CD4-positive, alpha-beta T cell (primary cell): ENCODE measurements around the gene CFLAR. TPM values are rescaled to one million over a fixed set of nuclear protein-coding genes. Genes with fewer than 3 reads are reported as not detected.
A peak's percentile ranks its signal among the peaks of the same experiment; 100 is the strongest.

Source experiments
- ATAC-seq: fragments of 200-7000 bp; cut with Tn5 transposase; one replicate; pipeline ENCODE4 v1.10.0; 2022; ENCODE audit warnings: mild to moderate bottlenecking; ENCODE audit not compliant: poor library complexity
- CTCF ChIA-PET: fragments of 350-600 bp; sonication (Branson Sonifier 250); formaldehyde crosslinking; loops from one replicate; lab custom pipeline; 2021; ENCODE audit warnings: antibody characterized with exemption, inconsistent platforms; lab: Charles Lee
- POLR2A ChIA-PET: fragments of 350-600 bp; sonication (Branson Sonifier 250); formaldehyde crosslinking; loops from one replicate; lab custom pipeline; 2021; ENCODE audit warnings: antibody characterized with exemption, inconsistent platforms; lab: Charles Lee
- DNase-seq, 14 experiments: peaks; one replicate each; pipeline ENCODE4 v3.0.0-alpha.2; 2013 to 2020; ENCODE audit warnings: mixed read lengths in 2 of 14
- H3K27ac ChIP-seq, 2 donors: one replicate each; pipeline versions ENCODE4 v1.5.1 to v1.7.0; 2013; ENCODE audit warnings: low read length in 2 of 2, low read depth in 1 of 2, mild to moderate bottlenecking in 1 of 2
- H3K27me3 ChIP-seq, 2 experiments: 1 replicate in 1 of 2; 2 replicates in 1 of 2; pipeline versions ENCODE4 v1.6.1 to v1.7.0; 2013; ENCODE audit warnings: low read length in 2 of 2, control low read depth in 1 of 2, mild to moderate bottlenecking in 1 of 2, moderate library complexity in 1 of 2; ENCODE audit not compliant: insufficient read depth in 2 of 2, control insufficient read depth in 1 of 2
- H3K36me3 ChIP-seq: one replicate; pipeline ENCODE4 v1.6.1; 2013; ENCODE audit warnings: low read length, control low read depth; ENCODE audit not compliant: insufficient read depth
- H3K4me1 ChIP-seq: one replicate; pipeline ENCODE4 v1.6.1; 2013; ENCODE audit warnings: low read length, control low read depth; ENCODE audit not compliant: insufficient read depth
- H3K4me3 ChIP-seq: one replicate; pipeline ENCODE4 v1.5.1; 2013; ENCODE audit warnings: mild to moderate bottlenecking, low read length, moderate library complexity
- H3K9me3 ChIP-seq, 2 experiments: 1 replicate in 1 of 2; 2 replicates in 1 of 2; pipeline versions ENCODE4 v1.6.1 to v1.7.0; 2013; ENCODE audit warnings: low read length in 2 of 2, mild to moderate bottlenecking in 2 of 2, control low read depth in 1 of 2, moderate library complexity in 1 of 2; ENCODE audit not compliant: control insufficient read depth in 1 of 2, insufficient read depth in 1 of 2
- H3K27ac Mint-ChIP-seq: one replicate; pipeline ENCODE4 v1.8.0; 2020; ENCODE audit warnings: mixed read lengths
- H3K27me3 Mint-ChIP-seq: one replicate; pipeline ENCODE4 v1.8.0; 2021; ENCODE audit warnings: mixed read lengths
- H3K36me3 Mint-ChIP-seq: one replicate; pipeline ENCODE4 v1.8.0; 2021; ENCODE audit warnings: low read depth, mixed read lengths
- H3K4me1 Mint-ChIP-seq: one replicate; pipeline ENCODE4 v1.8.0; 2021; ENCODE audit warnings: low read depth, mixed read lengths
- H3K4me3 Mint-ChIP-seq: one replicate; pipeline ENCODE4 v1.8.0; 2020; ENCODE audit warnings: mild to moderate bottlenecking, mixed read lengths
- H3K9me3 Mint-ChIP-seq: one replicate; pipeline ENCODE4 v1.8.0; 2020; ENCODE audit warnings: mixed read lengths
- intact Hi-C, 2 experiments: fragments of 100-400 bp; cut with DNase I in 1 of 2; cut with micrococcal nuclease in 1 of 2; formaldehyde crosslinking; loops; one replicate each; pipeline versions ENCODE4 v1.15.1 to v1.9.0; 2023 to 2025; cut with DNase I, micrococcal nuclease
- total RNA-seq, 174 experiments: library from RNA in 2 of 174; stranded (reverse) in 2 of 174; gene quantifications; one replicate each; pipeline ENCODE4 v1.2.3 and lab custom pipeline; 2021 to 2026
- TF ChIP-seq, protein P1 (sequence below): fragments of 200-600 bp; IDR thresholded peaks from one replicate; pipeline ENCODE4 v1.8.0; 2022; ENCODE audit warnings: antibody characterized with exemption, mild to moderate bottlenecking

CFLAR gene
- total RNA-seq, 2 experiments from 2014 or later, result 178 to 181 TPM

DNA sequence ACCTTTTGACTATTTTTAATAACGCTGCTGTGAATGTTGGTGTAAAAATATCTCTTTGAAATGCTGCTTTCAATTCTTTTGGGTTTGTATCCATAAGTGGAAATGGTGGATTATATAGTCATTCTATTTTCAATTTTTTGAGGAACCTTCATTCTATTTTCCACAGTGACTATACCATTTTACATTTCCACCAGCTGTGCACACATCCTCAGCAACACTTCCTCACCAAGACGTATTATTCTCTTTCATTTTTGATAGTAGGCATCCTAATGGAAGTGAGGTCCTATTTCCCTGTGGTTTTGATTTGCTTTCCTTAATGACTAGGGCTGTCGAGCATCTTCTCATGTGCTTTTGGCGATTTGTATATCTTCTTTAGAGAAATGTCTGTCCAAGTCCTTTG lies 81.8 kb downstream of the CFLAR start:
- Histone ChIP-seq H3K4me3 (no peak overlapping the region), H3K36me3 (peaks cover 65% of the 10 kb centered on the region), H3K27ac (no peak overlapping the region), H3K9me3 (no peaks in the 10 kb centered on the region), H3K4me1 (peaks cover 31% of the 10 kb centered on the region), H3K27me3 (no peaks in the 10 kb centered on the region)
- Mint-ChIP-seq H3K27me3 (no peaks in the 10 kb centered on the region), H3K4me3 (no peak overlapping the region), H3K4me1 (peaks cover 51% of the 10 kb centered on the region), H3K36me3 (peaks cover 87% of the 10 kb centered on the region), H3K27ac (peak overlapping the region; percentile 68), H3K9me3 (no peaks in the 10 kb centered on the region)
- CTCF ChIA-PET, result interaction anchor here (0.7 kb wide), 1 partner anchor 20 kb away, joined by 3 read pairs; no protein-coding TSS in a partner anchor
- intact Hi-C loops, result no loop called here
- TF ChIP-seq, protein P1, sequence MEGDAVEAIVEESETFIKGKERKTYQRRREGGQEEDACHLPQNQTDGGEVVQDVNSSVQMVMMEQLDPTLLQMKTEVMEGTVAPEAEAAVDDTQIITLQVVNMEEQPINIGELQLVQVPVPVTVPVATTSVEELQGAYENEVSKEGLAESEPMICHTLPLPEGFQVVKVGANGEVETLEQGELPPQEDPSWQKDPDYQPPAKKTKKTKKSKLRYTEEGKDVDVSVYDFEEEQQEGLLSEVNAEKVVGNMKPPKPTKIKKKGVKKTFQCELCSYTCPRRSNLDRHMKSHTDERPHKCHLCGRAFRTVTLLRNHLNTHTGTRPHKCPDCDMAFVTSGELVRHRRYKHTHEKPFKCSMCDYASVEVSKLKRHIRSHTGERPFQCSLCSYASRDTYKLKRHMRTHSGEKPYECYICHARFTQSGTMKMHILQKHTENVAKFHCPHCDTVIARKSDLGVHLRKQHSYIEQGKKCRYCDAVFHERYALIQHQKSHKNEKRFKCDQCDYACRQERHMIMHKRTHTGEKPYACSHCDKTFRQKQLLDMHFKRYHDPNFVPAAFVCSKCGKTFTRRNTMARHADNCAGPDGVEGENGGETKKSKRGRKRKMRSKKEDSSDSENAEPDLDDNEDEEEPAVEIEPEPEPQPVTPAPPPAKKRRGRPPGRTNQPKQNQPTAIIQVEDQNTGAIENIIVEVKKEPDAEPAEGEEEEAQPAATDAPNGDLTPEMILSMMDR, result no peak
- no peak for ATAC-seq
- DNase-seq, result no peak
- POLR2A ChIA-PET, result no interaction called here

DNA sequence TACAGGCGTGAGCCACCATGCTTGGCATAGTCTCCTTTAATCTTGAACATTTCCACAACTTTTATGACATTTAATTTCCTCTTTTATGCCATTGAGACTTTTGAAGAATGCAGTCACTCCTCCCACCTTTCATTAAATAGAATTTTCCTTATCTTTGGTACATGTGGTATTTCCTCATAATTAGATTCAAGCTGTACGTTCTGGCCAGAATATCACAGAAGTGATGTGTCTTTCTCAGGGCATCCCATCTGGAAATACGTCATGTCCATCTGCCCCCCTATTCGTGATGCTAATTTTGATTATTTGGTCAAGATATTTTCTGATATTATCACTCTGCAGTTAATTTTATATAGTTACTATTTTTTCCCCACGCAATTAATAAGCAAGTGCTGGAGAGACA lies 83.9 kb downstream of the CFLAR start:
- no peak overlapping the region for H3K27ac ChIP-seq
- TF ChIP-seq, protein P1, result no peak
- Mint-ChIP-seq H3K4me3 (no peak overlapping the region), H3K27ac (peak overlapping the region; percentile 51), H3K36me3 (peaks cover 83% of the 10 kb centered on the region), H3K27me3 (no peaks in the 10 kb centered on the region), H3K4me1 (peaks cover 47% of the 10 kb centered on the region), H3K9me3 (no peaks in the 10 kb centered on the region)
- peaks cover 25% of the 10 kb centered on the region for H3K4me1 ChIP-seq
- CTCF ChIA-PET, result interaction anchor here (1.5 kb wide), 1 partner anchor 17 kb away, joined by 6 read pairs; the partner anchor contains the start of gene CASP10
- H3K36me3 ChIP-seq, result peaks cover 66% of the 10 kb centered on the region
- no peak for DNase-seq
- no peak overlapping the region for H3K4me3 ChIP-seq
- intact Hi-C loops, result no loop called here
- POLR2A ChIA-PET, result no interaction called here
- no peak for ATAC-seq
- no peaks in the 10 kb centered on the region for H3K27me3 ChIP-seq
- H3K9me3 ChIP-seq, result no peaks in the 10 kb centered on the region

DNA sequence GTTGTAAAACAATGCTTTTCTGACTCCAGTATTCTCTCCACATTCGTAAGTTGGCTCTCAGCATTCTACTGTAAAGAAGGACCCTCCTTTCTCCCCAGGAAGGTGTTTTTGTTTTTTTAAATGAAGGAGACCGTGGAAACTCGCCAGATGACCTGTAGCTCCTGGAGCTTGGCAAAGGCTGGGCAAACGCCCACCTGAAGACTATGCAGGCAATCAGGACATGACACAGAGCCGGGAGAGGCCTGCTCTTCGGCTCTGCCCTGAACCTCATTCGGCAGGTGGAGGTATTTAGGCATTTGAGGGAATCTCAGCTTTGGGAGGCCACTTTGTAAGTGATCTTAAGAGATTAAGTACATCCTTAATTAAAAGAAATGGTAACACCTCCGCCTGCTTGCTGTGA lies 84.4 kb downstream of the CFLAR start:
- ChIA-PET CTCF (interaction anchor here (1.5 kb wide), 1 partner anchor 17 kb away, joined by 6 read pairs; the partner anchor contains the start of gene CASP10), POLR2A (interaction anchor here (0.7 kb wide), 1 partner anchor 9 kb away, joined by 3 read pairs; no protein-coding TSS in a partner anchor)
- H3K27ac Mint-ChIP-seq, result peak overlapping the region; percentile 51
- DNase-seq (no peak), ATAC-seq (no peak)
- H3K4me3 Mint-ChIP-seq, result no peak overlapping the region
- Histone ChIP-seq H3K9me3 (no peaks in the 10 kb centered on the region), H3K27ac (no peak overlapping the region), H3K27me3 (no peaks in the 10 kb centered on the region), H3K36me3 (peaks cover 66% of the 10 kb centered on the region), H3K4me3 (no peak overlapping the region), H3K4me1 (peaks cover 25% of the 10 kb centered on the region)
- peaks cover 81% of the 10 kb centered on the region for H3K36me3 Mint-ChIP-seq
- H3K9me3 Mint-ChIP-seq, result no peaks in the 10 kb centered on the region
- no peaks in the 10 kb centered on the region for H3K27me3 Mint-ChIP-seq
- H3K4me1 Mint-ChIP-seq, result peaks cover 48% of the 10 kb centered on the region
- TF ChIP-seq, protein P1, result no peak
- intact Hi-C loops, result no loop called here
